Measurements from ENCODE around the gene FCN3. TPM values are rescaled to one million over a fixed set of nuclear protein-coding genes. Genes with fewer than 3 reads are reported as not detected.
"Not testable (repeated sequence)": the region's sequence is repeated elsewhere in the genome, so short reads cannot be mapped to it uniquely, and the experiment has no call there.

The FCN3 gene
- total RNA-seq, 1 donor from 2014 or later, result 13.2 TPM

- TF ChIP-seq CTCF (IDR thresholded peaks at IDR 0.05), result peak; percentile 85 to 93 (median 90)
- H3K4me3 ChIP-seq, result no peak overlapping the region
- H3K4me1 ChIP-seq, result peaks cover 13 to 14% of the 10 kb centered on the region in 2 donors
- no peaks in the 10 kb centered on the region for H3K36me3 ChIP-seq
- no peaks in the 10 kb centered on the region for H3K9me3 ChIP-seq
- H3K27me3 ChIP-seq, result no peaks in the 10 kb centered on the region
- intact Hi-C loops (cut with DNase I), result no loop called here
- no peak overlapping the region for H3K27ac ChIP-seq
- DNase-seq (ENCODE audit: low spot score in 2 of 2), result peak in 1 of 2 donors; percentile 78
These were observed 13.8 kb upstream of the FCN3 start for GRCh38 chr1:27388337-27389005.

- intact Hi-C loops (cut with DNase I), result loop anchor here (5.0 kb wide), 1 partner anchor 42 kb away; the partner anchor contains the start of gene SYTL1
- not testable (repeated sequence) for DNase-seq (ENCODE audit: low spot score in 2 of 2); H3K4me3 ChIP-seq; H3K27me3 ChIP-seq; H3K36me3 ChIP-seq; H3K4me1 ChIP-seq; H3K27ac ChIP-seq; H3K9me3 ChIP-seq
These were observed 10.2 kb upstream of the FCN3 start for GRCh38 chr1:27384797-27385196.

- Histone ChIP-seq H3K36me3 (no peaks in the 10 kb centered on the region), H3K4me1 (no peaks in the 10 kb centered on the region), H3K4me3 (no peak overlapping the region), H3K9me3 (no peaks in the 10 kb centered on the region), H3K27ac (no peak overlapping the region), H3K27me3 (no peaks in the 10 kb centered on the region)
- intact Hi-C loops (cut with DNase I), result loop anchor here (5.0 kb wide), 1 partner anchor 41 kb away; the partner anchor contains the start of gene SYTL1
- no peak for DNase-seq (ENCODE audit: low spot score in 2 of 2)
- no peak for TF ChIP-seq CTCF (IDR thresholded peaks at IDR 0.05)
These were observed 9.0 kb upstream of the FCN3 start for GRCh38 chr1:27383661-27384060.

GRCh38 chr1:27383039-27383605 lies 8.5 kb upstream of the FCN3 start, which contains the start of gene CD164L2:
CD164L2 (minus strand) TSS chr1:27383333; CDS start chr1:27383239, 94 bp downstream.
- DNase-seq (ENCODE audit: low spot score in 2 of 2), result no peak
- Histone ChIP-seq H3K27me3 (no peaks in the 10 kb centered on the region), H3K9me3 (no peaks in the 10 kb centered on the region), H3K27ac (no peak within 1 kb of the TSS), H3K36me3 (no peaks in the 10 kb centered on the region), H3K4me1 (no peaks in the 10 kb centered on the region), H3K4me3 (no peak within 1 kb of the TSS)
- intact Hi-C loops (cut with DNase I), result loop anchor here (5.0 kb wide), 1 partner anchor 41 kb away; the partner anchor contains the start of gene SYTL1
- no peak for TF ChIP-seq CTCF (IDR thresholded peaks at IDR 0.05)

GRCh38 chr1:27381969-27382762 lies 7.5 kb upstream of the FCN3 start:
- Histone ChIP-seq H3K4me1 (no peaks in the 10 kb centered on the region), H3K27me3 (no peaks in the 10 kb centered on the region), H3K27ac (no peak overlapping the region), H3K4me3 (no peak overlapping the region), H3K9me3 (no peaks in the 10 kb centered on the region), H3K36me3 (no peaks in the 10 kb centered on the region)
- no peak for TF ChIP-seq CTCF (IDR thresholded peaks at IDR 0.05)
- intact Hi-C loops (cut with DNase I), result loop anchor here (5.0 kb wide), 1 partner anchor 40 kb away; the partner anchor contains the start of gene SYTL1
- DNase-seq (ENCODE audit: low spot score in 2 of 2), result no peak
